CD4-positive, alpha-beta T cell (primary cell): ENCODE measurements around the gene FNBP1. TPM values are rescaled to one million over a fixed set of nuclear protein-coding genes. Genes with fewer than 3 reads are reported as not detected.

Experiments
- ATAC-seq: fragments of 200-7000 bp; cut with Tn5 transposase; one replicate; pipeline ENCODE4 v1.10.0; 2022; ENCODE audit warnings: mild to moderate bottlenecking; ENCODE audit not compliant: poor library complexity
- CTCF ChIA-PET: fragments of 350-600 bp; sonication (Branson Sonifier 250); formaldehyde crosslinking; loops from one replicate; lab custom pipeline; 2021; ENCODE audit warnings: antibody characterized with exemption, inconsistent platforms; lab: Charles Lee
- POLR2A ChIA-PET: fragments of 350-600 bp; sonication (Branson Sonifier 250); formaldehyde crosslinking; loops from one replicate; lab custom pipeline; 2021; ENCODE audit warnings: antibody characterized with exemption, inconsistent platforms; lab: Charles Lee
- DNase-seq, 14 experiments: peaks; one replicate each; pipeline ENCODE4 v3.0.0-alpha.2; 2013 to 2020; ENCODE audit warnings: mixed read lengths in 2 of 14
- H3K27ac ChIP-seq, 2 donors: one replicate each; pipeline versions ENCODE4 v1.5.1 to v1.7.0; 2013; ENCODE audit warnings: low read length in 2 of 2, low read depth in 1 of 2, mild to moderate bottlenecking in 1 of 2
- H3K27me3 ChIP-seq, 2 experiments: 1 replicate in 1 of 2; 2 replicates in 1 of 2; pipeline versions ENCODE4 v1.6.1 to v1.7.0; 2013; ENCODE audit warnings: low read length in 2 of 2, control low read depth in 1 of 2, mild to moderate bottlenecking in 1 of 2, moderate library complexity in 1 of 2; ENCODE audit not compliant: insufficient read depth in 2 of 2, control insufficient read depth in 1 of 2
- H3K36me3 ChIP-seq: one replicate; pipeline ENCODE4 v1.6.1; 2013; ENCODE audit warnings: low read length, control low read depth; ENCODE audit not compliant: insufficient read depth
- H3K4me1 ChIP-seq: one replicate; pipeline ENCODE4 v1.6.1; 2013; ENCODE audit warnings: low read length, control low read depth; ENCODE audit not compliant: insufficient read depth
- H3K4me3 ChIP-seq: one replicate; pipeline ENCODE4 v1.5.1; 2013; ENCODE audit warnings: mild to moderate bottlenecking, low read length, moderate library complexity
- H3K9me3 ChIP-seq, 2 experiments: 1 replicate in 1 of 2; 2 replicates in 1 of 2; pipeline versions ENCODE4 v1.6.1 to v1.7.0; 2013; ENCODE audit warnings: low read length in 2 of 2, mild to moderate bottlenecking in 2 of 2, control low read depth in 1 of 2, moderate library complexity in 1 of 2; ENCODE audit not compliant: control insufficient read depth in 1 of 2, insufficient read depth in 1 of 2
- H3K27ac Mint-ChIP-seq: one replicate; pipeline ENCODE4 v1.8.0; 2020; ENCODE audit warnings: mixed read lengths
- H3K27me3 Mint-ChIP-seq: one replicate; pipeline ENCODE4 v1.8.0; 2021; ENCODE audit warnings: mixed read lengths
- H3K36me3 Mint-ChIP-seq: one replicate; pipeline ENCODE4 v1.8.0; 2021; ENCODE audit warnings: low read depth, mixed read lengths
- H3K4me1 Mint-ChIP-seq: one replicate; pipeline ENCODE4 v1.8.0; 2021; ENCODE audit warnings: low read depth, mixed read lengths
- H3K4me3 Mint-ChIP-seq: one replicate; pipeline ENCODE4 v1.8.0; 2020; ENCODE audit warnings: mild to moderate bottlenecking, mixed read lengths
- H3K9me3 Mint-ChIP-seq: one replicate; pipeline ENCODE4 v1.8.0; 2020; ENCODE audit warnings: mixed read lengths
- intact Hi-C, 2 experiments: fragments of 100-400 bp; cut with DNase I in 1 of 2; cut with micrococcal nuclease in 1 of 2; formaldehyde crosslinking; loops; one replicate each; pipeline versions ENCODE4 v1.15.1 to v1.9.0; 2023 to 2025; cut with DNase I, micrococcal nuclease
- total RNA-seq, 174 experiments: library from RNA in 2 of 174; stranded (reverse) in 2 of 174; gene quantifications; one replicate each; pipeline ENCODE4 v1.2.3 and lab custom pipeline; 2021 to 2026
- TF ChIP-seq, protein P1 (sequence below): fragments of 200-600 bp; IDR thresholded peaks from one replicate; pipeline ENCODE4 v1.8.0; 2022; ENCODE audit warnings: antibody characterized with exemption, mild to moderate bottlenecking

Gene FNBP1
- total RNA-seq, 2 experiments from 2014 or later = 166 to 181 TPM

DNA sequence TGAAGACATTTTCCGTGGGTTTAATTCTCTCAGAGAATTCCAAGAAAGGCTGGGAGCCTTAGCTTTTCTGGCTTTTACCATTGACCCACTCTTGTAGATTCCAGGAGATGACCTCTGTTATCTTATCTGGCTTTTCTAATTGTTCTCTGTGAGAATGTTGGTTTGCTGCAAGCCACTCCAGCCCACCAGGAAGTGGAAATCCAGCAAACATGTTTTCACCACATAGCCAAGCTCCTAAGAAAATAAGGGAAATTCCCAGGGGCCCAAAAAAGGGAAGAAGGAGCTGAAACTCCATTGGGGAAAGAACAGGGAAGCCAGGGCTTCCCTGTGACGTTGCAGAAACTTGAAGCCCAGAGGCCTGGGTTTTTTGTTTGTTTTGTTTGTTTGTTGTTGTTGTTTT lies 30.4 kb upstream of the FNBP1 start:
- CTCF ChIA-PET = no interaction called here

DNA sequence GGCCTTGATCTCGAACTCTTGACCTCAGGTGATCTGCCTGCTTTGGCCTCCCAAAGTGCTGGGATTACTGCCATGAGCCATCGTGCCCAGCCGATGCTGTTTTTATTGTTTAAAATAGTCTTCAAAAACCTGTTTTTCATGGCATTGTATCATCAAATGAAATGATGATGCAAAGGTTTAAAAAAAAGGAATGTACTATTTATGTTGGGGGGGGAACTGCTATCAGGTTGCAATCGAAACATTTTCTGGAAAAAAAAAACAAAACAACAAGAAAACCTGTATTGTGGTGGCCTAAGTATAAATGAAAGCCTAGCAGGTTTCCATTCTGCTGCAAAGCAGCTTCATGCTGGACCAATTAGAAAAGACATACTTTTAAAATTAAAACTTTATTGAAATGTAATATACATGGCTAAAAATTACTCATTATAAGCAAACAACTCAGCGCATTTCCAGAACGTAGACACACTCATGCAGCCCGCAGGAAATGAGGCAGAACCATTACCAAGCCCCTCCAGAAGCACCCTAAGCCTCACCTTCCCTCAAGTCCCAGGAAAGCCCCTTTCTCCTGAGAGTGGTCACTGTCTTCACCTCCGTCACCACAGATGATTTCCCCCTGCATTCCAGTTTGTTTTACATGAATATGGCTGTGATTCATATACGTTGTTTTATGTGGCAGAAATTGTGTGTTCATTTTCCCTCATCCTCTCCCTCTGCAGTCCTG lies 29.7 kb upstream of the FNBP1 start:
- ChIA-PET POLR2A (interaction anchor here (0.7 kb wide), 1 partner anchor 19 kb away, joined by 3 read pairs; the partner anchor contains the start of gene GPR107), CTCF (no interaction called here)
- Mint-ChIP-seq H3K27ac (no peak overlapping the region), H3K9me3 (no peaks in the 10 kb centered on the region), H3K4me3 (no peak overlapping the region), H3K4me1 (peaks cover 35% of the 10 kb centered on the region), H3K36me3 (peaks cover 14% of the 10 kb centered on the region), H3K27me3 (no peaks in the 10 kb centered on the region)
- Histone ChIP-seq H3K9me3 (no peaks in the 10 kb centered on the region), H3K4me1 (peaks cover 11% of the 10 kb centered on the region), H3K36me3 (peaks cover 20% of the 10 kb centered on the region), H3K4me3 (no peak overlapping the region), H3K27ac (no peak overlapping the region), H3K27me3 (no peaks in the 10 kb centered on the region)
- TF ChIP-seq, protein P1, sequence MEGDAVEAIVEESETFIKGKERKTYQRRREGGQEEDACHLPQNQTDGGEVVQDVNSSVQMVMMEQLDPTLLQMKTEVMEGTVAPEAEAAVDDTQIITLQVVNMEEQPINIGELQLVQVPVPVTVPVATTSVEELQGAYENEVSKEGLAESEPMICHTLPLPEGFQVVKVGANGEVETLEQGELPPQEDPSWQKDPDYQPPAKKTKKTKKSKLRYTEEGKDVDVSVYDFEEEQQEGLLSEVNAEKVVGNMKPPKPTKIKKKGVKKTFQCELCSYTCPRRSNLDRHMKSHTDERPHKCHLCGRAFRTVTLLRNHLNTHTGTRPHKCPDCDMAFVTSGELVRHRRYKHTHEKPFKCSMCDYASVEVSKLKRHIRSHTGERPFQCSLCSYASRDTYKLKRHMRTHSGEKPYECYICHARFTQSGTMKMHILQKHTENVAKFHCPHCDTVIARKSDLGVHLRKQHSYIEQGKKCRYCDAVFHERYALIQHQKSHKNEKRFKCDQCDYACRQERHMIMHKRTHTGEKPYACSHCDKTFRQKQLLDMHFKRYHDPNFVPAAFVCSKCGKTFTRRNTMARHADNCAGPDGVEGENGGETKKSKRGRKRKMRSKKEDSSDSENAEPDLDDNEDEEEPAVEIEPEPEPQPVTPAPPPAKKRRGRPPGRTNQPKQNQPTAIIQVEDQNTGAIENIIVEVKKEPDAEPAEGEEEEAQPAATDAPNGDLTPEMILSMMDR = no peak
- intact Hi-C loops = no loop called here
- peak in 1 of 14 experiments; percentile 26 for DNase-seq
- ATAC-seq = no peak

More for the DNA sequence above, 30.4 kb upstream of the FNBP1 start:
- no peak overlapping the region for H3K4me3 Mint-ChIP-seq
- no peaks in the 10 kb centered on the region for H3K27me3 Mint-ChIP-seq
- Histone ChIP-seq H3K4me1 (peaks cover 8% of the 10 kb centered on the region), H3K27me3 (no peaks in the 10 kb centered on the region), H3K27ac (no peak overlapping the region), H3K4me3 (no peak overlapping the region), H3K9me3 (no peaks in the 10 kb centered on the region), H3K36me3 (peaks cover 26% of the 10 kb centered on the region)
- intact Hi-C loops = no loop called here
- TF ChIP-seq, protein P1 = no peak
- DNase-seq (peak in 2 of 14 experiments; percentile 42 to 53), ATAC-seq (no peak)
- H3K36me3 Mint-ChIP-seq = peaks cover 19% of the 10 kb centered on the region
- H3K9me3 Mint-ChIP-seq = no peaks in the 10 kb centered on the region
- H3K27ac Mint-ChIP-seq = no peak overlapping the region
- POLR2A ChIA-PET = interaction anchor here (0.7 kb wide), 1 partner anchor 20 kb away, joined by 3 read pairs; the partner anchor contains the start of gene GPR107
- H3K4me1 Mint-ChIP-seq = peaks cover 35% of the 10 kb centered on the region

DNA sequence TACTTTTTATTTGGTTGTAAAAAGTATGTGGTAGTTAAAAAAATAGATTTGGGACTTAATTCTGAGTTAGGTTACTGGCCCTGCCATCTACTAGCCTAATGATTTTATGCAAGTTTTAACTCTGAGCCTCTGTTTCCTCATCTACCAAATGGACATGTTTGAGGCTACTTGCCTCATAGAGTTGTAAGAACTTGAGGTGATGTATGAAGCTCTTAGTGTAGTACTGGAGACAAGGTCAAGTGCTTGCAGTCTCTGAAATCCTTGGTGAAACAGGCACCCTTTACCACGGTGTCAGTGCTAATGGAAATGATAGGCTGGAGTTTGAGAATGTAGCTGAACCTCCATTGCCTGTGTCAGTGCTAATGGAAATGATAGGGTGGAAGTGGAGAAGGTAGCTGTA lies 26.1 kb upstream of the FNBP1 start:
- no peak overlapping the region for H3K4me3 Mint-ChIP-seq

More for the DNA sequence above, 26.1 kb upstream of the FNBP1 start:
- intact Hi-C loops = no loop called here
- H3K9me3 Mint-ChIP-seq = no peaks in the 10 kb centered on the region
- Histone ChIP-seq H3K27me3 (no peaks in the 10 kb centered on the region), H3K4me3 (no peak overlapping the region), H3K9me3 (no peaks in the 10 kb centered on the region), H3K36me3 (peaks cover 6% of the 10 kb centered on the region), H3K27ac (no peak overlapping the region), H3K4me1 (peaks cover 12% of the 10 kb centered on the region)
- peak overlapping the region; percentile 58 for H3K27ac Mint-ChIP-seq
- H3K36me3 Mint-ChIP-seq = peaks cover 7% of the 10 kb centered on the region
- POLR2A ChIA-PET = interaction anchor here (0.6 kb wide), 1 partner anchor 175 kb away, joined by 3 read pairs; no protein-coding TSS in a partner anchor
- TF ChIP-seq, protein P1 = no peak
- H3K27me3 Mint-ChIP-seq = no peaks in the 10 kb centered on the region
- no peak for ATAC-seq
- no peak for DNase-seq
- peaks cover 37% of the 10 kb centered on the region for H3K4me1 Mint-ChIP-seq
- CTCF ChIA-PET = interaction anchor here (1.5 kb wide), 1 partner anchor 38 kb away, joined by 3 read pairs; no protein-coding TSS in a partner anchor
